H9 (cell line): ENCODE measurements around the gene ANKH. TPM values are rescaled to one million over a fixed set of nuclear protein-coding genes. Genes with fewer than 3 reads are reported as not detected.

ENCODE experiments used
- DNase-seq: peaks from one replicate; pipeline ENCODE4 v3.0.0-alpha.2; 2017
- H2AFZ ChIP-seq: one replicate; pipeline ENCODE4 v1.6.1; 2013; ENCODE audit warnings: mild to moderate bottlenecking, low read length, control low read depth, moderate library complexity
- H2AK5ac ChIP-seq: 2 replicates; pipeline ENCODE4 v1.6.1; 2013; ENCODE audit warnings: low read length, control low read depth, mixed read lengths; ENCODE audit not compliant: insufficient read length
- H2BK120ac ChIP-seq: one replicate; pipeline ENCODE4 v1.6.1; 2013; ENCODE audit warnings: low read depth, mild to moderate bottlenecking, low read length, control low read depth, inconsistent platforms; ENCODE audit not compliant: poor library complexity, severe bottlenecking
- H2BK12ac ChIP-seq: 2 replicates; pipeline ENCODE4 v1.6.1; 2013; ENCODE audit warnings: low read length, control low read depth, mixed read lengths, low read depth; ENCODE audit not compliant: insufficient read length
- H2BK15ac ChIP-seq: 2 replicates; pipeline ENCODE4 v1.6.1; 2013; ENCODE audit warnings: low read depth, low read length, control low read depth
- H2BK20ac ChIP-seq: one replicate; pipeline ENCODE4 v1.6.1; 2013; ENCODE audit warnings: low read depth, mild to moderate bottlenecking, low read length, control low read depth, inconsistent platforms; ENCODE audit not compliant: poor library complexity, severe bottlenecking
- H2BK5ac ChIP-seq: 2 replicates; pipeline ENCODE4 v1.6.1; 2013; ENCODE audit warnings: low read length, control low read depth, mixed read lengths; ENCODE audit not compliant: insufficient read length
- H3K14ac ChIP-seq: 2 replicates; pipeline ENCODE4 v1.6.1; 2013; ENCODE audit warnings: low read length, control low read depth; ENCODE audit not compliant: insufficient read depth
- H3K18ac ChIP-seq: 2 replicates; pipeline ENCODE4 v1.6.1; 2013; ENCODE audit warnings: low read depth, mild to moderate bottlenecking, mixed read lengths, low read length, control low read depth; ENCODE audit not compliant: insufficient read length
- H3K23ac ChIP-seq: 2 replicates; pipeline ENCODE4 v1.6.1; 2013; ENCODE audit warnings: low read length, control low read depth, mixed read lengths, low read depth; ENCODE audit not compliant: insufficient read length
- H3K23me2 ChIP-seq: 2 replicates; pipeline ENCODE4 v1.6.1; 2013; ENCODE audit warnings: low read depth, mild to moderate bottlenecking, mixed read lengths, low read length, control low read depth; ENCODE audit not compliant: insufficient read length, poor library complexity, severe bottlenecking
- H3K27ac ChIP-seq: 2 replicates; pipeline ENCODE4 v1.5.1; 2013; ENCODE audit warnings: low read length, control low read depth, mixed read lengths, low read depth; ENCODE audit not compliant: insufficient read length
- H3K27me3 ChIP-seq: 2 replicates; pipeline ENCODE4 v1.6.1; 2013; ENCODE audit warnings: low read length, control low read depth, inconsistent platforms; ENCODE audit not compliant: insufficient read depth
- H3K4ac ChIP-seq: 2 replicates; pipeline ENCODE4 v1.6.1; 2013; ENCODE audit warnings: low read depth, mild to moderate bottlenecking, control low read depth, inconsistent platforms, low read length, moderate library complexity
- H3K4me1 ChIP-seq: 2 replicates; pipeline ENCODE4 v1.6.1; 2013; ENCODE audit warnings: low read length, control low read depth, inconsistent platforms; ENCODE audit not compliant: insufficient read depth
- H3K4me2 ChIP-seq: 2 replicates; pipeline ENCODE4 v1.6.1; 2013; ENCODE audit warnings: low read length, control low read depth, mixed read lengths; ENCODE audit not compliant: insufficient read length, insufficient read depth
- H3K56ac ChIP-seq: 2 replicates; pipeline ENCODE4 v1.6.1; 2013; ENCODE audit warnings: low read depth, mild to moderate bottlenecking, mixed read lengths, low read length, control low read depth; ENCODE audit not compliant: insufficient read length
- H3K79me1 ChIP-seq: 2 replicates; pipeline ENCODE4 v1.6.1; 2013; ENCODE audit warnings: low read depth, mild to moderate bottlenecking, moderate library complexity, low read length, control low read depth, inconsistent platforms; ENCODE audit not compliant: insufficient read depth, poor library complexity, severe bottlenecking
- H3K79me2 ChIP-seq: 2 replicates; pipeline ENCODE4 v1.6.1; 2013; ENCODE audit warnings: low read length, control low read depth, inconsistent platforms; ENCODE audit not compliant: insufficient read depth
- H3K9ac ChIP-seq: 2 replicates; pipeline ENCODE4 v1.6.1; 2013; ENCODE audit warnings: low read length, control low read depth, mixed read lengths; ENCODE audit not compliant: insufficient read length; ENCODE audit errors: extremely low read depth
- H3K9me3 ChIP-seq: one replicate; pipeline ENCODE4 v1.6.1; 2013; ENCODE audit warnings: low read depth, low read length, inconsistent platforms; ENCODE audit not compliant: control insufficient read depth
- H3T11ph ChIP-seq: one replicate; pipeline ENCODE4 v1.6.1; 2013; ENCODE audit warnings: mild to moderate bottlenecking, low read length, control low read depth, inconsistent platforms
- H4K20me1 ChIP-seq: one replicate; pipeline ENCODE4 v1.6.1; 2013; ENCODE audit not compliant: control insufficient read depth, insufficient read length, insufficient read depth
- H4K5ac ChIP-seq: 2 replicates; pipeline ENCODE4 v1.6.1; 2013; ENCODE audit warnings: low read depth, mild to moderate bottlenecking, mixed read lengths, low read length, control low read depth; ENCODE audit not compliant: insufficient read length
- H4K8ac ChIP-seq: replicated peaks from 2 replicates; pipeline ENCODE4 v1.6.1; 2013; ENCODE audit warnings: low read length, control low read depth, mixed read lengths, low read depth; ENCODE audit not compliant: insufficient read length
- H4K91ac ChIP-seq: 2 replicates; pipeline ENCODE4 v1.6.1; 2013; ENCODE audit warnings: low read depth, mild to moderate bottlenecking, moderate library complexity, mixed read lengths, low read length, control low read depth; ENCODE audit not compliant: insufficient read length
- H3K27ac Mint-ChIP-seq, 3 experiments: 2 replicates in 2 of 3; 3 replicates in 1 of 3; pipeline ENCODE4 v1.8.0; 2020 to 2021; ENCODE audit warnings: mixed read lengths in 3 of 3, mild to moderate bottlenecking in 1 of 3, moderate library complexity in 1 of 3
- H3K27me3 Mint-ChIP-seq: 2 replicates; pipeline ENCODE4 v1.8.0; 2021; ENCODE audit warnings: low read depth, mild to moderate bottlenecking, moderate library complexity, mixed read lengths
- H3K36me3 Mint-ChIP-seq, 3 experiments: 2 replicates in 2 of 3; 3 replicates in 1 of 3; pipeline ENCODE4 v1.8.0; 2020 to 2021; ENCODE audit warnings: low read depth in 3 of 3, mixed read lengths in 3 of 3; ENCODE audit not compliant: insufficient read depth in 1 of 3
- H3K4me1 Mint-ChIP-seq, 2 experiments: 2 replicates each; pipeline ENCODE4 v1.8.0; 2020; ENCODE audit warnings: mixed read lengths in 2 of 2
- H3K4me3 Mint-ChIP-seq, 2 experiments: 2 replicates in 1 of 2; 3 replicates in 1 of 2; pipeline ENCODE4 v1.8.0; 2020 to 2021; ENCODE audit warnings: mild to moderate bottlenecking in 2 of 2, mixed read lengths in 2 of 2, moderate library complexity in 1 of 2
- H3K9me3 Mint-ChIP-seq, 2 experiments: 2 replicates in 1 of 2; 3 replicates in 1 of 2; pipeline ENCODE4 v1.8.0; 2020; ENCODE audit warnings: mild to moderate bottlenecking in 2 of 2, mixed read lengths in 2 of 2, moderate library complexity in 1 of 2
- CTCF ChIP-seq: fragments of 200-600 bp; sonication (generic); conservative IDR thresholded peaks from 3 replicates; pipeline ENCODE4 v1.8.0; 2021; ENCODE audit warnings: antibody characterized with exemption, mild to moderate bottlenecking
- WGBS: extraction: QIAGEN DNeasy Blood & Tissue Kit; methylation state at CpG from one replicate; pipeline ENCODE4 v1.1.7; 2013; ENCODE audit warnings: missing lambda C conversion rate, low lambda C conversion rate, mixed read lengths; ENCODE audit not compliant: insufficient read length; ENCODE audit errors: extremely low coverage; 5-methylcytosine and 5-hydroxymethylcytosine counted together
- total RNA-seq: library from RNA; stranded (reverse); gene quantifications from 2 replicates; pipeline ENCODE4 v1.2.1, GENCODE V29; 2021

The ANKH gene
- total RNA-seq, 1 experiment from 2014 or later: 9.6 TPM

GRCh38 chr5:14842117-14842516 is 29.5 kb downstream of the ANKH start:
- H3K27ac Mint-ChIP-seq: peak overlapping the region in 1 of 3 experiments; percentile 25; a peak in 1 of 7 replicates
- no peak overlapping the region for H3T11ph ChIP-seq
- no peak overlapping the region for H4K91ac ChIP-seq
- H3K9me3 Mint-ChIP-seq: peaks cover 2 to 4% of the 10 kb centered on the region in 2 experiments; a peak in 3 of 5 replicates
- H3K4me2 ChIP-seq: no peak overlapping the region
- H2AK5ac ChIP-seq: no peak overlapping the region
- H3K79me1 ChIP-seq: no peaks in the 10 kb centered on the region
- DNase-seq: no peak
- no peak overlapping the region for H4K8ac ChIP-seq
- H3K18ac ChIP-seq: no peak overlapping the region
- H3K4ac ChIP-seq: no peak overlapping the region
- no peaks in the 10 kb centered on the region for H3K27me3 ChIP-seq
- no peak for TF ChIP-seq CTCF
- H3K23me2 ChIP-seq: no peaks in the 10 kb centered on the region
- H3K79me2 ChIP-seq: no peaks in the 10 kb centered on the region
- no peak overlapping the region for H3K4me3 Mint-ChIP-seq
- H3K27ac ChIP-seq: no peak overlapping the region
- H3K56ac ChIP-seq: no peak overlapping the region
- H2BK20ac ChIP-seq: no peak overlapping the region
- H3K23ac ChIP-seq: no peak overlapping the region
- H3K4me1 Mint-ChIP-seq: peaks cover 2 to 4% of the 10 kb centered on the region in 2 experiments; a peak in 2 of 4 replicates
- no peak overlapping the region for H2BK5ac ChIP-seq
- no peaks in the 10 kb centered on the region for H3K9me3 ChIP-seq
- H3K9ac ChIP-seq: no peak overlapping the region
- H4K5ac ChIP-seq: no peak overlapping the region
- no peaks in the 10 kb centered on the region for H3K36me3 Mint-ChIP-seq
- H2BK120ac ChIP-seq: no peak overlapping the region
- no peak overlapping the region for H2BK15ac ChIP-seq
- no CpG with 5 or more reads among the region's 4 CpGs for WGBS
- H3K4me1 ChIP-seq: no peaks in the 10 kb centered on the region
- no peak overlapping the region for H2BK12ac ChIP-seq
- H4K20me1 ChIP-seq: no peaks in the 10 kb centered on the region
- no peak overlapping the region for H2AFZ ChIP-seq
- H3K14ac ChIP-seq: no peak overlapping the region
- no peaks in the 10 kb centered on the region for H3K27me3 Mint-ChIP-seq
